H54 (cell line): ENCODE measurements around the gene GOLGA6L25.
"Not testable (repeated sequence)": the region's sequence is repeated elsewhere in the genome, so short reads cannot be mapped to it uniquely, and the experiment has no call there.

Source experiments
- DNase-seq: peaks from one replicate; pipeline ENCODE4 v3.0.0; 2011; ENCODE audit warnings: low spot score, mixed read lengths; ENCODE audit not compliant: insufficient read length
- FAIRE-seq: peaks from 3 replicates; lab custom pipeline; 2011; peaks lifted over from hg19 to GRCh38; lab: Jason Lieb, UNC

Gene GOLGA6L25

GRCh38 chr15:28553268-28553667 lies at the start of gene GOLGA6L25:
TSS of gene GOLGA6L25 (plus strand) at chr15:28553568. CDS start at chr15:28553629, 61 bp downstream.
- not testable (repeated sequence) for DNase-seq, FAIRE-seq

DNA sequence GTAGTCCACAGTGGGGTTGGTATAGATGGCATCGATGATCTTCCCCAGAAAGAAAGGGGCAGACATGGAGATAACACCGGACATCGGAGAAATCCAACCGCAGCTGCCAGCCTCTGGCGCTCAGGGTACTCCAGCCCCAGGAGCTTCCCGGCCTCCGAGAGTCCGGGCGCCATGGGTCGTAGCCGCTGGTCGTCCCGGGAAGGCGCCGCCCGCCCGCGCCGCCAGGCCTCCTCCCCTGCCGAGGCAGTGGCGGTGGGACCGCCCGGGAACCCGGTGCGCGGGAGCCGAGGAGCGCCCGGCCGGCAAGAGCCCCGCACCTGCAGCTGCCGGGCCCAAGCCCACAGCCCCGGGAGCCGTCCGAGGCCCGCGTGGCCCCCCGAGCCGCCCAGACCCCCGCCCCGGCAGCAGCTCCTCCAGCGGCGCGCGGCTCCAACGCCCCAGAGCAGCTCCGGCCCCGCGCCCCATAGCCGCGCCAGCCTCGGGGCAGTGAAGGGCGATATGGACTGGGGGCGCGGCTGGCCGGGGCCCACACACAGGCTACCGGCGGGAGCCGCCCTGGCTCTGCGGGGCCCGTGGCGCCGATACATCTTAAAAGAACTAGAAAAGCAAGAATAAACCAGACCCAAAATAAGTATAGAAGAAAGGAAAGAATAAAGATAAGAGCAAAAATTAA lies 45.0 kb upstream of the GOLGA6L25 start:
- DNase-seq, FAIRE-seq: not testable (repeated sequence)

- not testable (repeated sequence) for DNase-seq, FAIRE-seq
Measured at GRCh38 chr15:28514128-28514527, 39.2 kb upstream of the GOLGA6L25 start.

DNA sequence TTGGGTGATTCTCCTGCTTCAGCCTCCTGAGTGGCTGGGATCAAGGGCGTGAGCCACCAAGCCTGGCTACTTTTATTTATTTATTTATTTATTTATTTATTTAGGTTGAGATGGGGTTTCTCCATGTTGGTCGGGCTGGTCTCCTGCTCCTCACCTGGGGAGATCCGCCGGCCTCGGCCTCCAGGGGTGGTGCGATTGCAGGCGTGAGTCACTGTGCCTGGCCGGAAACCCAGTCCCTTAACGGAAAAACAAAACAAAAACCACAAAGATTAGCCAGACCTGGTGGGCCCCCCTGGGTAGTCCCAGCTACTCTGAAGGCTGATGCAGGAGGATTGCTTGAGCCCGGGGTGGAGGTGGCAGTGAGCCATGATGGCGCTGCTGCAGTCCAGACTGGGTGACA lies 38.2 kb upstream of the GOLGA6L25 start:
- DNase-seq, result not testable (repeated sequence)
- FAIRE-seq, result peak; percentile 99

DNA sequence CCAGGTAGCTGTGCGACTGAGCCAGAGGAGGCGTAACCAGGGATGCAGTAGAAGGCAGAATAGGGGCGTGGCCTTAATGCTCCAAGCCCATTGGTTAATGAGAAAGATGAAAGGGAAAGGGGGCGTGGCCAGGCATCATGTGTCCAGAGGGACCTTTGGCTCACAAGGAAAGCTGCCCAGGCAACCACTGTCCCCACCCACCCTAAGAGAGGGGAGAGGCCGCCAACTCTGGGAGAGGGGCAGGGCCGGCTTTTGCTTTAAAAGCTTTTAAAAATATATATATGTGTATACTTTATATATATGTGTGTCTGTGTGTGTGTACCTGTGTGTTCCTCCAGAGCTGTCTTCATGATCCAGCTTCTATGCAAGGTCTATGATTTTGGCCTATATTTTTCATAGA lies 20.4 kb upstream of the GOLGA6L25 start, which contains the start of gene GOLGA8G:
GOLGA8G (minus strand) TSS at position 18 of the 400 bp plus-strand sequence. CDS start 62 bp downstream, outside the sequence.
- DNase-seq, FAIRE-seq: not testable (repeated sequence)

GRCh38 chr15:28573351-28573750 lies 20.0 kb downstream of the GOLGA6L25 start:
- not testable (repeated sequence) for FAIRE-seq, DNase-seq

- FAIRE-seq, result peak; percentile 80
- not testable (repeated sequence) for DNase-seq
Measured at GRCh38 chr15:28588977-28589606, 35.7 kb downstream of the GOLGA6L25 start.

- DNase-seq, FAIRE-seq: not testable (repeated sequence)
Measured at GRCh38 chr15:28589769-28590168, 36.4 kb downstream of the GOLGA6L25 start.

DNA sequence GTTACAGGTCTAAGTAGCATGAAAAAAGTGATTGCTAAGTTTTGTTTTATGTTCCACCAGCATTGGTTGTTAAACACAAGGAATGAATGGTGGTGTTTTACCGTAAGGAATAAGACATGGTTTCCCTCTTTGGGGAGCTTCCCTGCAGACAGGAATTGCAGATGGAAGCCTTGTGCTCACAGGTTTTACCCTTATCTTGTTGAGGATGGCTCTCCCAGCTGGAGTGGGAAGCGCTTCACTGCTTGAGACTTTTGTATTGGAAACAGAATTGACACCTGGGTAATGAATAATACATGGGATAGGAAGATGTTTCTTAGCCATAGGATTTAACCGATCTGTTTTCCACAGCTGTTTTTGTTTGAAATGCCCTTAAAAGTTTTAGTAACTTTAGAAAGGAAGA lies 39.0 kb downstream of the GOLGA6L25 start:
- DNase-seq, FAIRE-seq: not testable (repeated sequence)

GRCh38 chr15:28593424-28594129 lies 40.2 kb downstream of the GOLGA6L25 start:
- DNase-seq, FAIRE-seq: not testable (repeated sequence)

DNA sequence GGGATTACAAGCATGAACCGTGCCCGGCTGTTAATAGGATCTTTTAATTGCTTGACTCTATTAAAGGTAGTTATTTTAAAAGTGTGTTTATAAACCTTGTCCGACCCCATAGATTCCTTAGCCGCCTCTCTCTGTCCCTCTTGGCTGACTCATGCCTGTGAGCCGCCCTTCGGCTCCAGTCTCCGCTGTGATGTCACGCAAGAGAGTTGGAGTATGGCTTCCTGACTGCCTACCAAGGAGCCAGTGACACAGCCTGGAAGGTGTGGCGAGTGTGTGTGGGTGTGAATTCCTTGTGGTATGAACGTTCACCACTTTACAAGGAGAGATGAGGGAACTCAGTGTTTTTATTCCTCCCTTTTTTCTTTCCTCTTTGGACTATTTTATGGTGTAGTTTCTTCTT lies 44.1 kb downstream of the GOLGA6L25 start:
- FAIRE-seq, DNase-seq: not testable (repeated sequence)

DNA sequence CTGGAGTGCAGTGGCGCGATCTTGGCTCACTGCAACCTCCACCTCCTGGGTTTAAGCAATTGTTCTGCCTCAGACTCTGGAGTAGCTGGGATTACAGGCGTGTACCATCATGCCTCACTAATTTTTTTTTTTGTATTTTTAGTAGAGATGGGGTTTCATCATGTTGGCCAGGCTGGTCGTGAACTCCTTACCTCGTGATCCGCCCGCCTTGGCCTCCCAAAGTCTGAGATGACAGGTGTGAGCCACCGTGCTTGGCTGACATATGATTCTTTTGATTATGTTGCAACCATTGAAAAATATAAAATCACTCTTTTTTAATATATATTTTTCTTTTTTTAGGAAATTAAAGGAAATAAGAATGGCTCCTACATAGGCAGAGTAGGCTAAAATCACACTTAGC lies 44.8 kb downstream of the GOLGA6L25 start:
- DNase-seq, FAIRE-seq: not testable (repeated sequence)

- FAIRE-seq, DNase-seq: not testable (repeated sequence)
Measured at GRCh38 chr15:28602152-28602551, 48.8 kb downstream of the GOLGA6L25 start.
